GM18499 (cell line): Measurements from ENCODE around the gene SLIRP.
"Not testable (repeated sequence)": the region's sequence is repeated elsewhere in the genome, so short reads cannot be mapped to it uniquely, and the experiment has no call there.

Experiments
- ATAC-seq: cut with Tn5 transposase; IDR thresholded peaks from one replicate; pipeline ENCODE4 v1.9.1; 2021; ENCODE audit warnings: moderate number of reproducible peaks; ENCODE audit not compliant: insufficient read depth, unreplicated experiment

The SLIRP gene

GRCh38 chr14:77707724-77708408 lies at the start of gene SLIRP, which contains the start of gene ALKBH1:
Gene SLIRP (plus strand): TSS chr14:77708103. CDS start chr14:77708112, 9 bp downstream.
Gene ALKBH1 (minus strand): TSS chr14:77708023. CDS start chr14:77708004, 19 bp downstream.
- peak; percentile 86 for ATAC-seq

GRCh38 chr14:77659831-77660230 lies 48.1 kb upstream of the SLIRP start:
- ATAC-seq, result no peak

- ATAC-seq, result no peak
These were observed 47.1 kb upstream of the SLIRP start for GRCh38 chr14:77660754-77661153.

GRCh38 chr14:77661562-77661961 lies 46.3 kb upstream of the SLIRP start:
- not testable (repeated sequence) for ATAC-seq

- no peak for ATAC-seq
These were observed 44.6 kb upstream of the SLIRP start for GRCh38 chr14:77663293-77663692.

- ATAC-seq, result no peak
These were observed 40.6 kb upstream of the SLIRP start for GRCh38 chr14:77667331-77667730.

GRCh38 chr14:77673193-77673592 lies 34.7 kb upstream of the SLIRP start:
- ATAC-seq, result no peak

- no peak for ATAC-seq
These were observed 33.0 kb upstream of the SLIRP start for GRCh38 chr14:77674931-77675330.

- no peak for ATAC-seq
These were observed 26.4 kb upstream of the SLIRP start for GRCh38 chr14:77681196-77682157.

GRCh38 chr14:77682158-77682553 lies 25.7 kb upstream of the SLIRP start:
- no peak for ATAC-seq

GRCh38 chr14:77691259-77691658 lies 16.6 kb upstream of the SLIRP start:
- ATAC-seq, result no peak

GRCh38 chr14:77707355-77707723 lies 564 bp upstream of the SLIRP start:
- ATAC-seq, result peak; percentile 17

- no peak for ATAC-seq
These were observed 846 bp downstream of the SLIRP start for GRCh38 chr14:77708749-77709148.

GRCh38 chr14:77709412-77709811 lies 1.5 kb downstream of the SLIRP start:
- ATAC-seq, result no peak

GRCh38 chr14:77710364-77710763 lies 2.5 kb downstream of the SLIRP start:
- ATAC-seq, result no peak

GRCh38 chr14:77714926-77715325 lies 7.0 kb downstream of the SLIRP start:
- no peak for ATAC-seq

GRCh38 chr14:77717608-77718305 lies 9.9 kb downstream of the SLIRP start:
- no peak for ATAC-seq

GRCh38 chr14:77721437-77721836 lies 13.5 kb downstream of the SLIRP start:
- no peak for ATAC-seq

- no peak for ATAC-seq
These were observed 14.4 kb downstream of the SLIRP start for GRCh38 chr14:77722301-77722700.

- no peak for ATAC-seq
These were observed 23.1 kb downstream of the SLIRP start for GRCh38 chr14:77730976-77731497.
